ENCODE measurements around the gene NBEAL1.
A peak's percentile ranks its signal among the peaks of the same experiment; 100 is the strongest.
"Not testable (repeated sequence)": the region's sequence is repeated elsewhere in the genome, so short reads cannot be mapped to it uniquely, and the experiment has no call there.

NBEAL1 gene

GRCh38 chr2:203237346-203238238 is 222.9 kb downstream of the NBEAL1 start:
- no peak for DNase-seq (ENCODE audit: low spot score)

- no peak for DNase-seq (ENCODE audit: low spot score)
Observed at GRCh38 chr2:203238292-203238703, 223.6 kb downstream of the NBEAL1 start.

DNA sequence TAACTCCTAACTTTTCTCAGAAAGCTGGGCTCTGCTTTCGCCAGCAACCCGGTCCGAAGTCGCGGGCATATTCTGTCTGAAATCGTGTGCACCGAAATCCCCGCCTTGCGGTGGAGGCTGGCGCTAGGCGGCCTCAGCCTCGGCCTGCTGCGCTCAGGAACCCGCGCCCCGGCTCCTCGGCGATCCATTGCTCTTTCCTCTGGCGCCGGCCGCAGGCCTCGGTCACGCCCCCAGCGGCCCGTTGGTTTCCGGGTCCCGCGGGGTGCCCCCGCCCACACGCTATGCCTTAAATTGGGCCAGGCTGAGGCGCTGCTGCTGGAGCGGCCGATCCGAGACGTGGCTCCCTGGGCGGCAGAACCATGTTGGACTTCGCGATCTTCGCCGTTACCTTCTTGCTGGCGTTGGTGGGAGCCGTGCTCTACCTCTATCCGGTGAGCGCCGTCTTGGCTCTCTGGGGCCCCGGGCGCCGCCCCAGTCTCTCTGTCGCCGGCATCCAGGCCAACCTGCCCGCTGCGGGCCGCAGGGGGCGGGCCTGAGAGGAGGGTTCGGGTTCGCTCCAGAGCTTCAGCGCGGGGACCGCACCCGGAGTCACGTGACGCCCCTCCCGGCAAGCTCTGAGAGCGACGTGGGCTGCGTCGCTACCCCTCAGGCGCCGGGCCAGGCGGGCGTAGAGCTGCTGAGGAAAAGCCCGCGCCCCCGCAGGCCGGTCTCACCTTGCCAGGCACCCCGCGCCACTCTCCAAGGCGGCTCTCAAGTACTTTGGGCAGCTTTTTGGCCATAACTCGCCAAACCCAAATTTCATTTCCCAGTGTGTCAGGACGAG is 224.2 kb downstream of the NBEAL1 start, which contains the start of gene CYP20A1:
TSS of gene CYP20A1 (plus strand) at position 315 of the 823 bp plus-strand sequence. CDS start at position 360, 45 bp downstream.
- DNase-seq (ENCODE audit: low spot score) = peak; percentile 95

DNA sequence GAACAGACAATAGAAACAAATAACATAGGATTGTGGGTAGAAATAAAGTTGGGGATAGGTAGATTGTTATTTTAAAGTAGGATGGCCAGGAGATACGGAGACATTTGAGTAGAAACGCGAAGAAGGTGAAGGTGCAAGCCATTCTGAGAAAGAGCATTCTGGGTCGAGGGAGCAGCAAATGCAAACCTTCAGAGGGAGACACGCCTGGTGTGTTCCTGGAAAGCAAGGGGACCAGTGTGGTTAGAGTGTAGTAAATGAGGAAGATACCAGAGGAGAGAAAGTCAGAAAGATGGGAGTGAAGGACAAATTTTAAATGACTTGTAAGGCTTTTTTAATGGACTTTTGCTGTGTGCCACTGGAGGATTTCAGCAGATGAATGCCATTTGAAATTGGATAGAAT is 225.8 kb downstream of the NBEAL1 start:
- DNase-seq (ENCODE audit: low spot score) = peak; percentile 20

DNA sequence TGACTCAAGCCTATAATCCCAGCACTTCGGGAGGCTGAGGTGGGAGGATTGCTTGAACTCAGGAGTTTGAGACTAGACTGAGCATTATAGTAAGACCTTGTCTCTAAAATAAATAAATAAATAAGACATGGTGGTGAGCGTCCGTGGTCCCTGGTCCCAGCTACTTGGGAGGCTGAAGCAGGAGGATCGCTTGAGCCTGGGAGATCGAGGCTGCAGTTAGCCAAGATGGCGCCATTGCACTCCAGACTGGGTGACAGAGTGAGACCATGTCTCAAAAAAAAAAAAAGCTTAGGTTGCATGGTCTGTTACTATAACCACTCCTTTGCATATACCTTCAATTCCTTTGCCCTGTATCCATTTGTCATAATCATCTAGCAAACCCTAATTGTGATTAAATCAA is 227.8 kb downstream of the NBEAL1 start:
- DNase-seq (ENCODE audit: low spot score) = no peak

DNA sequence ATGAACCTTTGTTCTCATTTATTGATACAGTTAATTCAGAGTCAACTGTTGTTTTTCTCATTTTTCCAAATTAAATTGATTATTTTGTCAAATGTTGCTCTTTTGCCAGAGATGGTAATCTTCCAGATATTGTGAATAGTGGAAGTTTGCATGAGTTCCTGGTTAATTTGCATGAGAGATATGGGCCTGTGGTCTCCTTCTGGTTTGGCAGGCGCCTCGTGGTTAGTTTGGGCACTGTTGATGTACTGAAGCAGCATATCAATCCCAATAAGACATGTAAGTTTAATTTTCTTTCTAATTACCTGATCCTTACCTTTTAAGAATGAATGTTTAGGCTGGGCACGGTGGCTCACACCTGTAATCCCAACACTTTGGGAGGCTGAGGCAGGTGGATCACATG is 232.0 kb downstream of the NBEAL1 start:
- DNase-seq (ENCODE audit: low spot score) = no peak

GRCh38 chr2:203252818-203253217 is 238.1 kb downstream of the NBEAL1 start:
- no peak for DNase-seq (ENCODE audit: low spot score)

GRCh38 chr2:203253422-203254095 is 238.9 kb downstream of the NBEAL1 start:
- DNase-seq (ENCODE audit: low spot score) = not testable (repeated sequence)

GRCh38 chr2:203261326-203262159 is 246.9 kb downstream of the NBEAL1 start:
- no peak for DNase-seq (ENCODE audit: low spot score)

Measured in NAMALWA (cell line).